K562 treated with DMSO at 1 percent for 4 hours (cell line): ENCODE data around the gene TIA1. TPM values are rescaled to one million over a fixed set of nuclear protein-coding genes. Genes with fewer than 3 reads are reported as not detected.

ENCODE experiments used
- total RNA-seq: library from RNA; unstranded; fragments of 300-600 nt; gene quantifications from 2 replicates; pipeline ENCODE4 v1.2.3, GENCODE V29; 2022; ENCODE audit not compliant: insufficient read depth

The TIA1 gene
- 30.2 and 37.2 TPM in 2 replicates for total RNA-seq

GRCh38 chr2:70248181-70248847, at the start of gene TIA1:
TSS of gene TIA1 (minus strand) at chr2:70248628. CDS start at chr2:70248430, 198 bp downstream.

GRCh38 chr2:70190418-70191243, 57.8 kb downstream of the TIA1 start, which contains the start of gene C2orf42:
TSS of gene C2orf42 (minus strand) at chr2:70191019. CDS start at chr2:70181985, 9,034 bp downstream.

Other genes with a start within 250 kb of the TIA1 start
- gene PCBP1, start 161.2 kb downstream of the TIA1 start, total RNA-seq: 404 and 505 TPM in 2 replicates
- 4.6 and 6.0 TPM in 2 replicates for gene C2orf42, start 57.6 kb downstream of the TIA1 start, total RNA-seq
- gene PCYOX1, start 9.5 kb upstream of the TIA1 start, total RNA-seq: 15.1 and 22.0 TPM in 2 replicates
- 208 and 262 TPM in 2 replicates for gene SNRPG, start 45.1 kb upstream of the TIA1 start, total RNA-seq
- gene FAM136A, start 53.4 kb upstream of the TIA1 start, total RNA-seq: 37.3 and 42.6 TPM in 2 replicates